Measurements from ENCODE around the gene TAS1R1.

The TAS1R1 gene

DNA sequence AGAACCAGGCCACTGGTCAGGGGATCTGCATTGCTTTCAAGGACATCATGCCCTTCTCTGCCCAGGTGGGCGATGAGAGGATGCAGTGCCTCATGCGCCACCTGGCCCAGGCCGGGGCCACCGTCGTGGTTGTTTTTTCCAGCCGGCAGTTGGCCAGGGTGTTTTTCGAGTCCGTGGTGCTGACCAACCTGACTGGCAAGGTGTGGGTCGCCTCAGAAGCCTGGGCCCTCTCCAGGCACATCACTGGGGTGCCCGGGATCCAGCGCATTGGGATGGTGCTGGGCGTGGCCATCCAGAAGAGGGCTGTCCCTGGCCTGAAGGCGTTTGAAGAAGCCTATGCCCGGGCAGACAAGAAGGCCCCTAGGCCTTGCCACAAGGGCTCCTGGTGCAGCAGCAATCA lies 19.7 kb downstream of the TAS1R1 start:
- DNase-seq, result no peak

DNA sequence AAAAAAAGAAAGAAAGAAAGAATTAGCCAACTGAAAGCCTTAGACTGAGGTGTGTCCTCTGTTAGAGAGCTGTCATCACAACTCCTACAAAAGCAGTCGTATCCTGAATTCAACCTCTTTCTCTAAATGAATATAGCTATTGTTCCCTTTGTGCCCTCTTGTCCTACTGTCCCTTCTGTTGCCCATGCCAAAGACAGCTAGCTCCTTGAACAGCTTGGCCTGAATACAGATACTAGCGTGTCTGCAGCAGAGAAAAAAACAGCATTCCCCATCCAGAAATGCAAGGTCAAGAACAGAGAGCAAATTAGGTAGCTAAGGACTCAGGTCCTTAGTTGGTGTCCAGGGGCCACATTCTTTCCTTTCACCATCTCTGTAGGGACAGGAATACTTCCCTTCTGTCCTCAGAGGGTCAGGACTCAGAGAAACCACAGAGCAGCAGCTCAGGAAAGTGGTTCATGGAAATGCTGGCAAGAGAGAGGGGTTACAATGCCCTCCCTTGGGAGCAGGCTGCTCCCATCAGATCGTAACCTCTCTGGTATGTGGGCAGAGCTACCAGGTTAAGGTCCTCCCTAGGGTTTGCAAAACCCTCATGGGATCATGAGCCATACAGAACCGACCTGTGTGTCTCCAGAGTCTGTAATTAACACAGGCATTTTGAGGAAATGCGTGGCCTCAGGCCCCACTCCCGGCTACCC lies 22.9 kb downstream of the TAS1R1 start:
- DNase-seq, result no peak

DNA sequence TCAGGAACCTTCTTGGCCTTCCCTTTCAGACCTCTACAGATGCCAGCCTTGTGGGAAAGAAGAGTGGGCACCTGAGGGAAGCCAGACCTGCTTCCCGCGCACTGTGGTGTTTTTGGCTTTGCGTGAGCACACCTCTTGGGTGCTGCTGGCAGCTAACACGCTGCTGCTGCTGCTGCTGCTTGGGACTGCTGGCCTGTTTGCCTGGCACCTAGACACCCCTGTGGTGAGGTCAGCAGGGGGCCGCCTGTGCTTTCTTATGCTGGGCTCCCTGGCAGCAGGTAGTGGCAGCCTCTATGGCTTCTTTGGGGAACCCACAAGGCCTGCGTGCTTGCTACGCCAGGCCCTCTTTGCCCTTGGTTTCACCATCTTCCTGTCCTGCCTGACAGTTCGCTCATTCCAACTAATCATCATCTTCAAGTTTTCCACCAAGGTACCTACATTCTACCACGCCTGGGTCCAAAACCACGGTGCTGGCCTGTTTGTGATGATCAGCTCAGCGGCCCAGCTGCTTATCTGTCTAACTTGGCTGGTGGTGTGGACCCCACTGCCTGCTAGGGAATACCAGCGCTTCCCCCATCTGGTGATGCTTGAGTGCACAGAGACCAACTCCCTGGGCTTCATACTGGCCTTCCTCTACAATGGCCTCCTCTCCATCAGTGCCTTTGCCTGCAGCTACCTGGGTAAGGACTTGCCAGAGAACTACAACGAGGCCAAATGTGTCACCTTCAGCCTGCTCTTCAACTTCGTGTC lies 23.7 kb downstream of the TAS1R1 start:
- no peak for DNase-seq

DNA sequence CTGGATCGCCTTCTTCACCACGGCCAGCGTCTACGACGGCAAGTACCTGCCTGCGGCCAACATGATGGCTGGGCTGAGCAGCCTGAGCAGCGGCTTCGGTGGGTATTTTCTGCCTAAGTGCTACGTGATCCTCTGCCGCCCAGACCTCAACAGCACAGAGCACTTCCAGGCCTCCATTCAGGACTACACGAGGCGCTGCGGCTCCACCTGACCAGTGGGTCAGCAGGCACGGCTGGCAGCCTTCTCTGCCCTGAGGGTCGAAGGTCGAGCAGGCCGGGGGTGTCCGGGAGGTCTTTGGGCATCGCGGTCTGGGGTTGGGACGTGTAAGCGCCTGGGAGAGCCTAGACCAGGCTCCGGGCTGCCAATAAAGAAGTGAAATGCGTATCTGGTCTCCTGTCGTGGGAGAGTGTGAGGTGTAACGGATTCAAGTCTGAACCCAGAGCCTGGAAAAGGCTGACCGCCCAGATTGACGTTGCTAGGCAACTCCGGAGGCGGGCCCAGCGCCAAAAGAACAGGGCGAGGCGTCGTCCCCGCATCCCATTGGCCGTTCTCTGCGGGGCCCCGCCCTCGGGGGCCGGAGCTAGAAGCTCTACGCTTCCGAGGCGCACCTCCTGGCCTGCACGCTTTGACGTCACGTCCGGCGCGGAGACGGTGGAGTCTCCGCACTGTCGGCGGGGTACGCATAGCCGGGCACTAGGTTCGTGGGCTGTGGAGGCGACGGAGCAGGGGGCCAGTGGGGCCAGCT lies 24.4 kb downstream of the TAS1R1 start, which contains the start of gene ZBTB48:
TSS of gene ZBTB48 (plus strand) at position 621 of the 745 bp plus-strand sequence. CDS start 616 bp downstream, outside the sequence.
- peak; percentile 99 for DNase-seq

DNA sequence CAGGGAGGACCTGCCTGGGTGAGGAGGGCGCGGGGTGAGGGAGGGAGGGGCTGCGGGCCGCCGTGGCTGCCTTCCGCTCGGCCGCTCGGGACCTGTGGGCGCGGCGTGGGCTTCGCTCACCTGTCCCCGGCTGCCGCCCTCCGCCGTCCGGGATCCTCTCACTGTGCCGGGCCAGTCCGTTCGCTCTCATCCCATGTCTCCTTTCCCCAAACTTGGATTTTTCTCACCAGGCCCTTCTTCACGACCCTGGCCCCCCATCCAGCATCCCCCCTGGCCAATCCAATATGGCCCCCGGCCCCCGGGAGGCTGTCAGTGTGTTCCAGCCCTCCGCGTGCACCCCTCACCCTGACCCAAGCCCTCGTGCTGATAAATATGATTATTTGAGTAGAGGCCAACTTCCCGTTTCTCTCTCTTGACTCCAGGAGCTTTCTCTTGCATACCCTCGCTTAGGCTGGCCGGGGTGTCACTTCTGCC lies 25.0 kb downstream of the TAS1R1 start:
- DNase-seq, result no peak

DNA sequence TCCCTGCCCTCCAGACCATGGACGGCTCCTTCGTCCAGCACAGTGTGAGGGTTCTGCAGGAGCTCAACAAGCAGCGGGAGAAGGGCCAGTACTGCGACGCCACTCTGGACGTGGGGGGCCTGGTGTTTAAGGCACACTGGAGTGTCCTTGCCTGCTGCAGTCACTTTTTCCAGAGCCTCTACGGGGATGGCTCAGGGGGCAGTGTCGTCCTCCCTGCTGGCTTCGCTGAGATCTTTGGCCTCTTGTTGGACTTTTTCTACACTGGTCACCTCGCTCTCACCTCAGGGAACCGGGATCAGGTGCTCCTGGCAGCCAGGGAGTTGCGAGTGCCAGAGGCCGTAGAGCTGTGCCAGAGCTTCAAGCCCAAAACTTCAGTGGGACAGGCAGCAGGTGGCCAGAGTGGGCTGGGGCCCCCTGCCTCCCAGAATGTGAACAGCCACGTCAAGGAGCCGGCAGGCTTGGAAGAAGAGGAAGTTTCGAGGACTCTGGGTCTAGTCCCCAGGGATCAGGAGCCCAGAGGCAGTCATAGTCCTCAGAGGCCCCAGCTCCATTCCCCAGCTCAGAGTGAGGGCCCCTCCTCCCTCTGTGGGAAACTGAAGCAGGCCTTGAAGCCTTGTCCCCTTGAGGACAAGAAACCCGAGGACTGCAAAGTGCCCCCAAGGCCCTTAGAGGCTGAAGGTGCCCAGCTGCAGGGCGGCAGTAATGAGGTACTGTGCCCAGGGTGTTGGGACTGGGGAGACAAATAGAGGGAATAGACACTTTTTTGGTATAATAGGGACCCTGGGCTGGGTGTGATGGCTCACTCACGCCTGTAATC lies 25.7 kb downstream of the TAS1R1 start:
- DNase-seq, result no peak

DNA sequence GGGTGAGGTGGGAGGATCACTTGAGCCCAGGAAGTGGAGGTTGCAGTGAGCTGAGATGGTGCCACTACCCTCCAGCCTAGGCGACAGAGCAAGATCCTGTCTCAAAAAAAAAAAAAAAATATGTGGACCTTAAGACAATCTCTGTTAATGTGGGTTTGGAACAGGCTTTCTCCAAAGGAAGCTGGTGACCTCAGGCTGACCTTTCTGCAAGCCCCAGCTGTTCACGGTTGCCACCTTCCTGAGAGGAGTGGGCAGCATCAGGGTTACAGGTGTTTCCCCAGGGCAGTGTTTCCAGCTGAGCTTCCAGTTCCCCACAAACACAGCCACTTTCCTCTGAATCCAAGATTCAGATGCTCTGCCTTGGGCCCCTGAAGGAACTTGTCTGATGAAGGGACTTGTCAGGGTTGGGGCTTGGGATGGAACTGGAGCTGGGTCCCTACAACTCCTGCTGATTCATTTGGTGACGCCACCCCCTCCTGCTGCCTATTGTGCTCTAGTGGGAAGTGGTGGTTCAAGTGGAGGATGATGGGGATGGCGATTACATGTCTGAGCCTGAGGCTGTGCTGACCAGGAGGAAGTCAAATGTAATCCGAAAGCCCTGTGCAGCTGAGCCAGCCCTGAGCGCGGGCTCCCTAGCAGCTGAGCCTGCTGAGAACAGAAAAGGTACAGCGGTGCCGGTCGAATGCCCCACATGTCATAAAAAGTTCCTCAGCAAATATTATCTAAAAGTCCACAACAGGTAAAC lies 26.6 kb downstream of the TAS1R1 start:
- no peak for DNase-seq

DNA sequence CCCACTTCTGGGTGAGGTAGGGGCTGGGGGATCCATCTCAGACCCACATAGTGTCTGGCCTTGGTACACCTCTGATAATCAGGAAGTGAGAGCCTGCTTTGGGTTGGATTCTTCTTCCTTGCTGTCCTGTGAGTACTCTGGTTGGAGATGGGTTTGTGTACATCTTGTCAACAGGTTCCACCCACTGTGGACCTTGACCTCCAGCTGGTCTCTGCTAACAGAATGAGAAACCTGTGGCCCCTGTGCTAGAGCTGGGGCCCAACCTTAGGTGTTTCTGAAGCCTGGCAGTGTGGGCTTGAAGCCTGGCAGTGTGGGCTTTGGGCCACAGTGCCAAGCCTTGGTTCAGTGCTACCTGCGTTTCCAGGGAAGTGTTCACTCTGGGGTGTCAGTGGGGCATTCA lies 27.3 kb downstream of the TAS1R1 start:
- DNase-seq, result no peak

DNA sequence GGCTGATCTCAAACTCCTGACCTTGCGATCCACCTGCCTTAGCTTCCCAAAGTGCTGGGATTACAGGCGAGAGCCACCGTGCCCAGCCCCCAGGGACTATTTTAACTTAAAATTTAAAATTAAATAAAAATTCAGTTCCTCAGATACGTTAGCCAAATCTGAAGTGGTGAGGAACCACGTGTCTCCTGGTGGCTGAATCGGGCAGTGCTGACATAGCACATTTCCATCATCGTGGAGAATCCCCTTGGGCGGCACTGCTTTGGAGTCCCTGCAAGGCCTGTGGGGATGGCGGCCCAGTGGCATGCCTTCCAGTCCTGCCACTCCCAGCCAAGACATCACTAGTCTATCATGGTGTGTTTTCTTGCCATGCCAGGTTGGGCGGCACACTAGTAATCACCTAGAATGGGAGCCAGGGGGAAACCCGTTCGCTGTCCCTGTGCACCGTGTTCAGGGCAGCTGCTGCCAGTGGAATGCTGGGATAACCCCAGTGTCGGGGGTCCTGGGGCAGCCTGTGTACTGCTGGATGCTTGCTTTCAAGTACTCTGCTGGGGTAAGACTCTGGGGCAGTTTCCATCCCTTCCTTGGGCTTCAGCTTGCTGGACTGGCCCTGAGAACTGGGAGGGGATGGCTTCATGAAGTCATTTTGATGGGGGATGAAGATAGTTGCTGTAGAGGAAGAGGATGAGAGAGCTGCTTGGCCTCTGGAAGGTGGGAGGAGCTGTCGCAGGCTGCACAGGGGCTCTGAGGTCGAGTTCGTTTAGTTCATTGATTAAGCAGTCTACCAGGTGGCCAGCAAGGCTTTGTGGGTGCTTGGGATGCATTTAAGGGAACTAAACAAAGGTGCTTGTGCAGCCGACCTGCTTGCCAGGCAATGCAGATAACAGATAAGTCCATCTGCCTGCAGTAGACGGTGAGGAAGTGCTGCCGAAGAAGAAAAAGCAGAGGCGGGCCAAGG lies 29.3 kb downstream of the TAS1R1 start:
- DNase-seq, result no peak

DNA sequence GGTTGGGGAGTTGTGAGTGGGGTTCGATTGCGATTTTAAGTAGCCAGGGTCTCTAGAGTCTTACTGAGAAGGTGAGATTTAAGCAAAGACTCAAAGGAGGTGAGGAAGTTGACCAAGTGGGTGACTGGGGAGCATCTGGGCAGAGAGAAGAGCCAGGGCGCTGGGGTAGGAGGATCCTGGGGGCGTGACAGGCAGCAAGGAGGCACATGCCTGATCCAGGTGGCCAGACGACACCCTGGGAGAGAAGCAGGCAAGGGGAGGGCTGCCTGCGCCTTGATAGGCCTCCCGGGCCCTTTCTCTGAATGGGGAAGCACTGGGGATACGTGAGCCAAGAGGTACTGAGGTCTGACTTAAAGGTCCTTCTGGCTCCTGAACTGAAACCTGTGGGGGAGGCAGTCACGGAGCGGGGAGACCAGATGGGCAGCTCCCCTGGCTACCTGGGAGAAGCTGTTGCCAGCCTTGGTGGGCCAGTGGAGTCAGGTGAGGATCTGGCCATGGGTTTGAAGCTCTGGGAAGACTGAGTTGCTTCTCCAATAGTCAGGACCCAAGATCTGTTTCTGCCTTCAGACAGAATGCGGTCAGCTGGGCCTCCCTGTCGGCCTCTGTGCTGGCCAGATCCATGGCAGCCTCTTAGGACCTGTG lies 30.1 kb downstream of the TAS1R1 start:
- DNase-seq, result no peak

DNA sequence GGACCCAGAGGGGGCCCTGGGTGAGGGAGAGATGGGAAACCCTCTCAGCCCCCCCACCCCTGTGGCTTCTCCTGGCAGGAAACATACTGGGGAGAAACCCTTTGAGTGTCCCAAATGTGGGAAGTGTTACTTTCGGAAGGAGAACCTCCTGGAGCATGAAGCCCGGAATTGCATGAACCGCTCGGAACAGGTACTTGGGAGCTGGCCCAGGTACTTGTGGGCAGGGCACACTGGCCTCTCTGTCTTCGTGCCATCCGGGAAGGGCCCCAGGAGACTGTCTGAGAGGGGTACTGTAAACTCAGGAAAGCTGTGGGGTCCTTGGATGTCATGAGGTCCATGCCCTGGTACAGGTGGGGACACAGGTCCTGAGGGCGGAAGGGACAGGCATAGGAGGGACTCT lies 30.7 kb downstream of the TAS1R1 start:
- no peak for DNase-seq

DNA sequence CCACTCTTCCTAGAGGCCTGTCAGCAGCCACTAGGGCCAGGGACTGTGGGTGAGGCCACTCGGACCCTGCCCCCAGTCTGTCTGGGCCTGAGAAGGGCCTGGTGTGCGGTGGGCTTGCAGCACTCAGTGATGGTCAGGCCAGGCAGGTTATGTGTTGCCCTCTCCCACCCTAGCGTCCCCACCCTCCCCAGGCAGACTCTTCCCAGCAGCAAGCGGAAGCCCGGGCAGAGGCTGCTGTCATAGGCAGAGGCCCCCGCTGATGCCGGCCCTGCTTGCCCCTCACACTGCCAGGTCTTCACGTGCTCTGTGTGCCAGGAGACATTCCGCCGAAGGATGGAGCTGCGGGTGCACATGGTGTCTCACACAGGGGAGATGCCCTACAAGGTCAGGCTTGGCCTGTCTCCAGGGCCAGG lies 31.3 kb downstream of the TAS1R1 start:
- no peak for DNase-seq

DNA sequence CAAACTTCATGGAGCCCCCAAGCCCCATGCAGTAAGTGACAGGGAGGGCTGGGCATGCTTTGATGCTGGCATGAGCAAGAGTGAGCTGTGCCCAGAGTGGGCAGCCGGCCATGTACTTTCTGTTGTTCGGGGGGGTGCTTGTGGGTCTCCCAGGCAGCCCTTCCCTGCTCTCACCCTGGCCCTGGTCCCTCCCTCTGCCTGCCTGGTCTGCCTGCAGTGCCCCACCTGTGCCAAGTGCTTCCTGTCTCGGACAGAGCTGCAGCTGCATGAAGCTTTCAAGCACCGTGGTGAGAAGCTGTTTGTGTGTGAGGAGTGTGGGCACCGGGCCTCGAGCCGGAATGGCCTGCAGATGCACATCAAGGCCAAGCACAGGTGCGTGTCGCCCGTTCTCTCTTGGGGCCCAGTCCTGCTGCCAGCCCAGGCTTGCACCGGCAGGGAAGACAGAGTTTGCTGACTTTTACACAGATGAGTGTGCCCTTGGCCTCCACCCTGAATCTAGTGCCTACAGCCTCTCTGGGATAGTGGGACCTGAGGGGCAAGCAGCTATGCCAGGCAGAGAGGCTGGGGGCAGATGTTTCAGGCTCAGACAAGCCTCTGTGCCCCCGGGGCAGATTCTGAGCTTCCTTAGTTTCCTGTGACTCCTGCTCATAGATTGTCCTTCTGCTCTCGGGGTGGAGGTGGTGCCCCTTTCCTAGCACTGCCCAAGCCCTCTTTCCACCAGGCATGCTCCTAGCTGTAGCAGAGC lies 32.3 kb downstream of the TAS1R1 start:
- DNase-seq, result no peak

DNA sequence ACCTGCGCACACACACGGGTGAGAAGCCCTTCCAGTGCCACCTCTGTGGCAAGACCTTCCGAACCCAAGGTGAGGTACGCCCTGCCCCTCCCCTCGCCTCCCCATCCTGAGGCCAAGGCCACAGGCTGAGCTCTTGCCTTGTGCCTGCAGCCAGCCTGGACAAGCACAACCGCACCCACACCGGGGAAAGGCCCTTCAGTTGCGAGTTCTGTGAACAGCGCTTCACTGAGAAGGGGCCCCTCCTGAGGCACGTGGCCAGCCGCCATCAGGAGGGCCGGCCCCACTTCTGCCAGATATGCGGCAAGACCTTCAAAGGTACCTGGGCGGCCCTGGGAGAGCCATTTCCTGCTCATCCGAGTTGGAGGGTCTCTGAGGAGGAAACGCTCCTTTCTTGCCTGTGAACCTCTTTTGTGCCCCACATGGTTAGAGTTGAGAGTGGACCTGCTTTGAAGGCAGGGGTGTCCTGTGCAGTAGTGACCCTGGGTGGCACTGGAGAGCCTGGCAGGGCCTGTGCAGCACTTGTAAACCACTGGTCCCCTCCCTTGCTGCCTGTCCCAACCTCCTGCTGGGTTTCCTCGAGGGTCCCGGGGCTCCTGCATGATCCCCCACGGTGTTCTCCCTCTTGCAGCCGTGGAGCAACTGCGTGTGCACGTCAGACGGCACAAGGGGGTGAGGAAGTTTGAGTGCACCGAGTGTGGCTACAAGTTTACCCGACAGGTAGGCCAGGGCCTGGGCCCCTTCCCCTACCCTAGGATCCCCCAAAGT lies 33.2 kb downstream of the TAS1R1 start:
- no peak for DNase-seq

DNA sequence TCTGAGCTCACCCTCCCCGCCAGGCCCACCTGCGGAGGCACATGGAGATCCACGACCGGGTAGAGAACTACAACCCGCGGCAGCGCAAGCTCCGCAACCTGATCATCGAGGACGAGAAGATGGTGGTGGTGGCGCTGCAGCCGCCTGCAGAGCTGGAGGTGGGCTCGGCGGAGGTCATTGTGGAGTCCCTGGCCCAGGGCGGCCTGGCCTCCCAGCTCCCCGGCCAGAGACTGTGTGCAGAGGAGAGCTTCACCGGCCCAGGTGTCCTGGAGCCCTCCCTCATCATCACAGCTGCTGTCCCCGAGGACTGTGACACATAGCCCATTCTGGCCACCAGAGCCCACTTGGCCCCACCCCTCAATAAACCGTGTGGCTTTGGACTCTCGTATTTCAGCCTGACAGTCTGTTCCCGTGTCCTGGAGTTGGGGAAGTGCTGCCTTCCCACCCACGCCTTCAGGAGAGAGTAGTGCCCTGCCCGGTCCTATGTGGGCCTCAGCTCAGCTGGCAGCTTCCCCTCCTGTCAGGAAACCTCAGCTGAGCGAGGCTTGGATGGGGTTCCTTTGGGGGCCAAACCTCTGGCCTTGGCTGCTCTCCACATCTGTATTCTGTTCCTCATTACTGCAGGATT lies 33.9 kb downstream of the TAS1R1 start:
- DNase-seq, result no peak

DNA sequence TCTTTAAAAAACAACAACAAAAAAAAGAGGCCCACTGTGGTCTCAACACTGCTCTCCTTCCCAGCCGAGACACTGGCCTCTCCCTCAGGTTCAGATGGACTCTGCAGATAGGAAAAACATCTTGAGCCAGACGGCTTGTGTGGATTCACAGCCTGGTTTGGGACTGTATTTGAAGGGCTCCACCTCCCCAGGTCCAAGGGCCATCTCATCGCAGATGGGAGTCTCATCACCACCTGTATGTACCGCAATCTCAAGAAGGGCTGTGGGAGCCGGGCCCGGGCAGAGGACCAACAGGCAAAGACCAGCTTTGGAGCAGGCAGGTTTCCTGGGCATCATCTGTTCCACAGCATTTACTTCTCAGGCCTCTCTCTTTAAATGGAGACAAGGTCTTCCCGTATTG lies 34.9 kb downstream of the TAS1R1 start:
- no peak for DNase-seq

DNA sequence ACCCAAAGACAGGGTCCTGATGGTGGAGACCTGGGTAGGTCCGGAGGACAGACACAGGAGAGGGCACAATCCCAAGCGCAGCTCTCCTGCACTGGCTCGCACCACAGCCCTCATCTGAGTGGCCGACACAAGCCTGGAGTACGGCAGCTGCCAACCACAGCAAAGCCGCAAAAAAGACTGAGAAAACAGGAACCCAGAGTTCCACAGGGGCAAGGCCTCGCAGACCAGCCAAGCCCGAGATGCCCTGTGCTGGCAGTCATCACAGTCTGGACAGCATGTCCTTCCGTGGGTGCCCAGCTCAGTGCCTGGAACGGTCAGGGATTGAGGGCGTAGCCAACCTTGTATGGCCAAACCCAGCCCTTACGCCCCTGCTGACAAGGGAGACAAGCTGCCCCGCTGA lies 36.1 kb downstream of the TAS1R1 start:
- DNase-seq, result no peak

DNA sequence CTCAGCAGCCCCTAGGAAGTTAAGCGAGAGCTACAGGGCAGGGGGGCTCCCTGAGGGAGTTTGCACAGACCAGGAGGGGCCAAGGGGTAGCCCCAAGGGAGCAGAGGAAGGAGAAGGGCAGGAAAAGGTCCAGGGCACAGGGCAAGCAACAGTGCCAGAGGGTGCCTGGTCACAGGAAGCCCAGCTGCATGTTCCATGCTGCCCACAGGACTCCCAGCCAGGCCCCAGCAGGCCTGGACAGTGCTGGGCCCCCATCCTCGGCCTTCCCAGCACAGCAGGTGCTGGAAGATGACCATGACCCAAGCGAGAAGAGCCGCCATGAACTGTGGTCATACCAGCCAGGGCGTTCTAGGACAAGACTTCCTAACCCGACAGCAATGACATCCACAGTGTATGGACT lies 36.5 kb downstream of the TAS1R1 start:
- DNase-seq, result no peak
